Caco-2 (cell line): Measurements from ENCODE around the gene VIPR2. TPM values are rescaled to one million over a fixed set of nuclear protein-coding genes. Genes with fewer than 3 reads are reported as not detected.

Experiments used
- BruUV-seq: library from RNA; stranded (reverse); fragments of 400-500 nt; replicated peaks from 2 replicates; lab custom pipeline; 2021; lab: Mats Ljungman, UMichigan
- CTCF ChIA-PET: fragments of 300-600 bp; sonication (Branson Sonifier 250); formaldehyde crosslinking; loops from one replicate; lab custom pipeline; 2022; ENCODE audit warnings: antibody characterized with exemption; lab: Charles Lee
- POLR2A ChIA-PET: fragments of 300-600 bp; sonication (Branson Sonifier 250); formaldehyde crosslinking; loops from one replicate; lab custom pipeline; 2022; ENCODE audit warnings: antibody characterized with exemption; lab: Charles Lee
- DNase-seq, 2 experiments: peaks; one replicate each; pipeline versions ENCODE4 v3.0.0 to v3.0.0-alpha.2; 2020 to 2022
- H3K27me3 ChIP-seq: replicated peaks from 2 replicates; pipeline ENCODE4 v1.6.0; 2011; ENCODE audit warnings: low read length; ENCODE audit not compliant: control insufficient read depth, insufficient read depth
- H3K36me3 ChIP-seq: 2 replicates; pipeline ENCODE4 v1.5.1; 2011; ENCODE audit warnings: low read length; ENCODE audit not compliant: control insufficient read depth, insufficient read depth
- H3K4me1 ChIP-seq: fragments of 250-450 bp; sonication (Bioruptor Pico); 2 replicates; pipeline ENCODE4 v1.5.1; 2020; ENCODE audit warnings: mild to moderate bottlenecking
- H3K4me3 ChIP-seq: 2 replicates; pipeline ENCODE4 v1.5.1; 2011; ENCODE audit warnings: low read depth, mild to moderate bottlenecking, control low read depth, low read length
- H3K9me3 ChIP-seq: fragments of 250-450 bp; sonication (Bioruptor Pico); 2 replicates; pipeline ENCODE4 v1.5.1; 2020; ENCODE audit warnings: mild to moderate bottlenecking, moderate library complexity
- H3K27ac Mint-ChIP-seq: one replicate; pipeline ENCODE4 v1.8.0; 2022; ENCODE audit warnings: mixed read lengths; ENCODE audit not compliant: unreplicated experiment
- H3K27me3 Mint-ChIP-seq: one replicate; pipeline ENCODE4 v1.8.0; 2022; ENCODE audit warnings: mixed read lengths; ENCODE audit not compliant: insufficient read depth, unreplicated experiment
- H3K36me3 Mint-ChIP-seq: one replicate; pipeline ENCODE4 v1.8.0; 2022; ENCODE audit warnings: mild to moderate bottlenecking, mixed read lengths; ENCODE audit not compliant: insufficient read depth, unreplicated experiment
- H3K4me1 Mint-ChIP-seq: one replicate; pipeline ENCODE4 v1.8.0; 2022; ENCODE audit warnings: low read depth, mixed read lengths; ENCODE audit not compliant: unreplicated experiment
- H3K4me3 Mint-ChIP-seq: one replicate; pipeline ENCODE4 v1.8.0; 2022; ENCODE audit warnings: mild to moderate bottlenecking, moderate library complexity, mixed read lengths; ENCODE audit not compliant: unreplicated experiment
- H3K9me3 Mint-ChIP-seq: one replicate; pipeline ENCODE4 v1.8.0; 2022; ENCODE audit warnings: mixed read lengths; ENCODE audit not compliant: unreplicated experiment
- intact Hi-C: fragments of 100-400 bp; cut with micrococcal nuclease; formaldehyde crosslinking; loops from one replicate; pipeline ENCODE4 v1.10.0; 2022; ENCODE audit not compliant: unreplicated experiment
- total RNA-seq: library from RNA; stranded (reverse); gene quantifications from 2 replicates; pipeline ENCODE4 v1.2.3, GENCODE V29; 2022
- TF ChIP-seq, protein P1 (sequence below), 2 experiments: fragments of 200-600 bp in 1 of 2; IDR thresholded peaks; 1 replicate in 1 of 2; 2 replicates in 1 of 2; pipeline versions ENCODE4 v1.5.1 to v1.8.0; 2011 to 2022; ENCODE audit warnings: antibody characterized with exemption in 1 of 2, control low read depth in 1 of 2, inconsistent platforms in 1 of 2, low read depth in 1 of 2, low read length in 1 of 2, mild to moderate bottlenecking in 1 of 2, moderate library complexity in 1 of 2; ENCODE audit not compliant: insufficient read depth in 1 of 2, severe bottlenecking in 1 of 2, unreplicated experiment in 1 of 2

Gene VIPR2
- total RNA-seq, 1 experiment from 2014 or later = not detected

DNA sequence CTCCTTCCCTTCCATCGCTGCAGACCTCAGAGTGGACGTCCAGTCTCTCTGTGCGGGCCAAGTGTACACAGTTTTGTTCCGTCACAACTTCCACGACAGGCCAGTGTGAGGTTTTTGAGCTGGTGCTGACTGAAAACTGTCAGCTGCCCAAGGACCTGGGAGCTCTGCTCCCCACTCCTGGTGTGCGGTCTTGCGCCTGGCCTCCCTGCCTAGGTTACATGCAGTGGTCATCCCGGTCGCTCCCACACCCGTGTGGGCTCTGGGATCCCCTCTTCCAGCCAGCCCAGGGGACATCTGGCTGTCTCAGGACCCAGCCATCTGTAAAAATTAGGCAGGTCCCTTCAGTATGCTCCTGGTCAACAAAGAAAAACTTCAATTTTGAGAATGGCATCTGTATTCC is 127.5 kb downstream of the VIPR2 start:
- Mint-ChIP-seq H3K27me3 (no peaks in the 10 kb centered on the region), H3K27ac (no peak overlapping the region), H3K36me3 (no peaks in the 10 kb centered on the region), H3K4me1 (peaks cover 7% of the 10 kb centered on the region), H3K9me3 (peaks cover 24% of the 10 kb centered on the region), H3K4me3 (no peak overlapping the region)
- 0 out of 2 replicates have a peak, but pooled peaks cover 3% of the 10 kb centered on the region for H3K9me3 ChIP-seq
- TF ChIP-seq, protein P1, sequence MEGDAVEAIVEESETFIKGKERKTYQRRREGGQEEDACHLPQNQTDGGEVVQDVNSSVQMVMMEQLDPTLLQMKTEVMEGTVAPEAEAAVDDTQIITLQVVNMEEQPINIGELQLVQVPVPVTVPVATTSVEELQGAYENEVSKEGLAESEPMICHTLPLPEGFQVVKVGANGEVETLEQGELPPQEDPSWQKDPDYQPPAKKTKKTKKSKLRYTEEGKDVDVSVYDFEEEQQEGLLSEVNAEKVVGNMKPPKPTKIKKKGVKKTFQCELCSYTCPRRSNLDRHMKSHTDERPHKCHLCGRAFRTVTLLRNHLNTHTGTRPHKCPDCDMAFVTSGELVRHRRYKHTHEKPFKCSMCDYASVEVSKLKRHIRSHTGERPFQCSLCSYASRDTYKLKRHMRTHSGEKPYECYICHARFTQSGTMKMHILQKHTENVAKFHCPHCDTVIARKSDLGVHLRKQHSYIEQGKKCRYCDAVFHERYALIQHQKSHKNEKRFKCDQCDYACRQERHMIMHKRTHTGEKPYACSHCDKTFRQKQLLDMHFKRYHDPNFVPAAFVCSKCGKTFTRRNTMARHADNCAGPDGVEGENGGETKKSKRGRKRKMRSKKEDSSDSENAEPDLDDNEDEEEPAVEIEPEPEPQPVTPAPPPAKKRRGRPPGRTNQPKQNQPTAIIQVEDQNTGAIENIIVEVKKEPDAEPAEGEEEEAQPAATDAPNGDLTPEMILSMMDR (IDR thresholded peaks at IDR 0.05; ENCODE audit: insufficient read depth in 1 of 2, low read depth in 1 of 2, low read length in 1 of 2, severe bottlenecking in 1 of 2, unreplicated experiment in 1 of 2) = no peak
- H3K4me3 ChIP-seq = no peak overlapping the region
- ChIA-PET POLR2A (no interaction called here), CTCF (no interaction called here)
- intact Hi-C loops = no loop called here
- H3K27me3 ChIP-seq = no peaks in the 10 kb centered on the region
- no peaks in the 10 kb centered on the region for H3K36me3 ChIP-seq
- no peak for DNase-seq
- peaks cover 15% of the 10 kb centered on the region for H3K4me1 ChIP-seq
- no TSS peak for BruUV-seq

DNA sequence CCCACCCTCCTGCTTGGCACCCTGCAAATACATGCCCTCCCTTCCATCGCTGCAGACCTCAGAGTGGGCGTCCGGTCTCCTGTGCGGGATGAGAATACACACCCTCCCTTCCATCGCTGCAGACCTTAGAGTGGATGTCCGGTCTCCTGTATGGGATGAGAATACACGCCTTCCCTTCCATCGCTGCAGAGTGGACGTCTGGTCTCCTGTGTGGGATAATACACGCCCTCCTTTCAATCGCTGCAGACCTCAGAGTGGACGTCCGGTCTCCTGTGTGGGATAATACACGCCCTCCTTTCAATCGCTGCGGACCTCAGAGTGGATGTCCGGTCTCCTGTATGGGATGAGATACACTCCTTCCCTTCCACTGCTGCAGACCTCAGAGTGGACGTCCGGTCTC is 128.1 kb downstream of the VIPR2 start:
- no peak for DNase-seq
- ChIA-PET POLR2A (no interaction called here), CTCF (no interaction called here)
- TF ChIP-seq, protein P1 (IDR thresholded peaks at IDR 0.05; ENCODE audit: insufficient read depth in 1 of 2, low read depth in 1 of 2, low read length in 1 of 2, severe bottlenecking in 1 of 2, unreplicated experiment in 1 of 2) = no peak
- Histone ChIP-seq H3K36me3 (no peaks in the 10 kb centered on the region), H3K27me3 (no peaks in the 10 kb centered on the region), H3K4me1 (peaks cover 15% of the 10 kb centered on the region), H3K4me3 (no peak overlapping the region), H3K9me3 (0 out of 2 replicates have a peak, but pooled peaks cover 3% of the 10 kb centered on the region)
- intact Hi-C loops = no loop called here
- Mint-ChIP-seq H3K36me3 (no peaks in the 10 kb centered on the region), H3K4me1 (peaks cover 9% of the 10 kb centered on the region), H3K27ac (peak overlapping the region; percentile 15), H3K27me3 (no peaks in the 10 kb centered on the region), H3K9me3 (peaks cover 24% of the 10 kb centered on the region), H3K4me3 (no peak overlapping the region)
- BruUV-seq = no TSS peak

DNA sequence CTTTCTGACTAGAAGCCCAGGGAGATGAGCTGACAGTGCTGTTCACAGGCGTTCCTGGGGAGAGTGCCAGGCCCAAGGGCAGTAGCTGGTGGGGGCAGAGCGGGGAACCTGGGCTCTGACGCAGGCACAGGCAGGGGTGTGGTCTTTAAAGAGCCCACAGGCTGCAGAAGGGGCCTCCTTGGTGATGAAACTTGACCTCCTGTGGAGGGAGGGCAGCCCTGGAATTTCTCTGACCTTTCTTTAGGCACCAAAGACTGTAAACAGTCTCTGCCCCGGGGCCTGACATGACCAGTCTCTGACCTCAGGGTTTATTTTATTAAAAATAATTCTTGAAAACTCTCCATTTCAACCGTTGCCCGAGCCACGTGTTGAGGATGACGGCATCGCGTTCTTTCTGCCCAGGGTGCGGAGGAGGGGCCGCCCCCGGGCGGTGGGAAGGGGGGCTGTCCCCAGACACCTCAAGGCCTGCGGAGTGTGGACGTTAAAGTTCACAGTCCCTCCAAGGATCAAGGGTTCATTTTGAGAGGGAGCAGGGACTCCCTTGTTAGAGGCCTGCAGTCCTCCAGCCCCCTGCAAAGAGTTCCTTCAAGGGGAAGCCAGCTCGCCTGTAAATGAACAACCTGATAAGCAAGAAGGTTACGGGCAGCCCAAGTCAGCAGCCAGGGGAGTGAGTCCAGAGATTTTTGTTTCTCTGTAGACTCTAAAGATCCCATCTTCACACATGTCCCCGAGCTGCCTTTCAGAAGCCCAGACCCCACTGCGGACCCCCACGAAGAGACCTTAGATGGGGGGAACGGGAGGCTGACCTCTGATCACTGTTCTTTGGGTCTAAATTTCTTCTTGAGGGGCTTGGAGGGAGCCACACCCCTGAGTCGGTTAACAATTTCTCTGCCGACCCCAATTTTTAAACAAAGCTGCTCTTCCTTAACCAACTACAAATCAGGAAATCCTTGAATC is 128.9 kb downstream of the VIPR2 start:
- ChIA-PET POLR2A (no interaction called here), CTCF (no interaction called here)
- peaks cover 15% of the 10 kb centered on the region for H3K4me1 Mint-ChIP-seq
- no peaks in the 10 kb centered on the region for H3K27me3 ChIP-seq
- peak overlapping the region; percentile 30 for H3K27ac Mint-ChIP-seq
- H3K36me3 ChIP-seq = no peaks in the 10 kb centered on the region
- no peaks in the 10 kb centered on the region for H3K27me3 Mint-ChIP-seq
- TF ChIP-seq, protein P1 (IDR thresholded peaks at IDR 0.05; ENCODE audit: insufficient read depth in 1 of 2, low read depth in 1 of 2, low read length in 1 of 2, severe bottlenecking in 1 of 2, unreplicated experiment in 1 of 2) = no peak
- H3K4me3 Mint-ChIP-seq = no peak overlapping the region
- intact Hi-C loops = no loop called here
- H3K9me3 ChIP-seq = 0 out of 2 replicates have a peak, but pooled peaks cover 3% of the 10 kb centered on the region
- H3K36me3 Mint-ChIP-seq = no peaks in the 10 kb centered on the region
- H3K9me3 Mint-ChIP-seq = peaks cover 22% of the 10 kb centered on the region
- no peak overlapping the region for H3K4me3 ChIP-seq
- DNase-seq = peak; percentile 50 to 59
- H3K4me1 ChIP-seq = peaks cover 15% of the 10 kb centered on the region
- BruUV-seq = no TSS peak
